Erythroblast (primary cell): Measurements from ENCODE around the gene TENM4.

ENCODE experiments used
- GATA1 ChIP-seq: IDR thresholded peaks from 2 replicates; pipeline ENCODE4 v1.6.1; 2011; ENCODE audit warnings: low read depth, mild to moderate bottlenecking, control low read depth, low read length, moderate library complexity
- POLR2A ChIP-seq: IDR thresholded peaks from 2 replicates; pipeline ENCODE4 v1.6.1; 2011; ENCODE audit warnings: mild to moderate bottlenecking, low read length

DNA sequence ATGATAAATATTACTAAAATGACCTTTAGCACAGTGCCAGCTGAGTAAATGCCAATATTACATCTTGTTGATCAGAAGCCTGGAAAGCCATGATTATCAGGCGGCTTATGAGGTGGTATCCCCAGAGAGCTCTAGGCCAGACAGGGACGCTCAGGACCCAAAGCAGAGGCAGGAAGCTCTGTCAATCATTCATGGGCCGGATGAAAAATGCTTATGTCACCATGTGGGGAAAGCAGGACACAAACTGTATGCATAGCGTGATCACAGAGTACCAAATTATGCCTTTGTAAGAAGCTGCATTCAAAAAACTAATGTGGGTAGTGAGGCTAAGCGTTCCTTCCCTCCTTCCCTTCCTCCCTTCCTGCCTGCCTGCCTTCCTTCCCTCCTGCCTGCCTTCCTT lies 82.6 kb downstream of the TENM4 start:
- TF ChIP-seq POLR2A (no peak), GATA1 (no peak)
